IMR-90 (cell line): ENCODE results near the gene INPP4A. TPM values are rescaled to one million over a fixed set of nuclear protein-coding genes. Genes with fewer than 3 reads are reported as not detected.

Experiments
- ATAC-seq: fragments of 200-7000 bp; cut with Tn5 transposase; 2 replicates; pipeline ENCODE4 v1.9.1; 2020; ENCODE audit warnings: low read depth, mild to moderate bottlenecking, moderate library complexity
- BruUV-seq: library from RNA; stranded (reverse); fragments of 400-500 nt; replicated peaks from 2 replicates; lab custom pipeline; 2021; lab: Mats Ljungman, UMichigan
- CTCF ChIA-PET: fragments of 300-600 bp; formaldehyde crosslinking; extraction: SDS; loops from one replicate; lab custom pipeline; 2021; ENCODE audit warnings: antibody characterized with exemption; lab: Yijun Ruan, JAX
- POLR2A ChIA-PET: fragments of 300-600 bp; sonication (Branson Sonifier 250); formaldehyde crosslinking; loops from one replicate; lab custom pipeline; 2022; ENCODE audit warnings: antibody characterized with exemption; ENCODE audit not compliant: unreplicated experiment; lab: Charles Lee
- DNase-seq: peaks from one replicate; pipeline ENCODE4 v3.0.0; 2013
- H2AFZ ChIP-seq: replicated peaks from 2 replicates; pipeline ENCODE3; 2013; ENCODE audit warnings: low read length, mild to moderate bottlenecking; ENCODE audit not compliant: poor library complexity
- H2AK5ac ChIP-seq: 2 replicates; pipeline ENCODE4 v1.6.1; 2013; ENCODE audit warnings: low read depth, low read length, inconsistent platforms
- H2AK9ac ChIP-seq: replicated peaks from 2 replicates; pipeline ENCODE3; 2013; ENCODE audit warnings: mild to moderate bottlenecking, low read depth, low read length, moderate library complexity; ENCODE audit not compliant: poor library complexity
- H2BK120ac ChIP-seq: 2 replicates; pipeline ENCODE4 v1.6.1; 2013; ENCODE audit warnings: low read depth, low read length, inconsistent platforms
- H2BK15ac ChIP-seq: 3 replicates; pipeline ENCODE4 v1.6.1; 2013; ENCODE audit warnings: low read depth, low read length, inconsistent platforms
- H2BK20ac ChIP-seq: 2 replicates; pipeline ENCODE4 v1.6.1; 2013; ENCODE audit warnings: low read depth, mild to moderate bottlenecking, inconsistent platforms, low read length, moderate library complexity
- H2BK5ac ChIP-seq: 2 replicates; pipeline ENCODE4 v1.6.1; 2013; ENCODE audit warnings: mild to moderate bottlenecking, low read depth, low read length, inconsistent platforms; ENCODE audit not compliant: poor library complexity, severe bottlenecking
- H3K14ac ChIP-seq: replicated peaks from 2 replicates; pipeline ENCODE4 v1.6.1; 2013; ENCODE audit warnings: low read depth, low read length, inconsistent platforms
- H3K18ac ChIP-seq: 2 replicates; pipeline ENCODE4 v1.6.1; 2013; ENCODE audit warnings: low read depth, low read length, control low read depth
- H3K23ac ChIP-seq: 2 replicates; pipeline ENCODE4 v1.6.1; 2013; ENCODE audit warnings: low read depth, low read length, inconsistent platforms
- H3K27ac ChIP-seq: 2 replicates; pipeline ENCODE4 v1.5.1; 2013; ENCODE audit warnings: mild to moderate bottlenecking, control low read depth, low read length; ENCODE audit not compliant: insufficient read depth
- H3K27me3 ChIP-seq: 2 replicates; pipeline ENCODE4 v1.6.1; 2013; ENCODE audit warnings: low read length; ENCODE audit not compliant: control insufficient read depth, insufficient read depth
- H3K36me3 ChIP-seq: 2 replicates; pipeline ENCODE4 v1.6.1; 2013; ENCODE audit warnings: low read length, mixed read lengths; ENCODE audit not compliant: control insufficient read depth, insufficient read depth
- H3K4ac ChIP-seq: 2 replicates; pipeline ENCODE4 v1.6.1; 2013; ENCODE audit warnings: low read depth, low read length, inconsistent platforms
- H3K4me1 ChIP-seq: 2 replicates; pipeline ENCODE4 v1.6.1; 2013; ENCODE audit warnings: low read length, mixed read lengths; ENCODE audit not compliant: control insufficient read depth, insufficient read depth
- H3K4me2 ChIP-seq: 2 replicates; pipeline ENCODE4 v1.6.1; 2013; ENCODE audit warnings: low read depth, mild to moderate bottlenecking, control low read depth, low read length, moderate library complexity
- H3K4me3 ChIP-seq: 2 replicates; pipeline ENCODE4 v1.5.1; 2013; ENCODE audit warnings: low read depth, mild to moderate bottlenecking, control low read depth, low read length, moderate library complexity; ENCODE audit not compliant: insufficient read depth
- H3K56ac ChIP-seq: 2 replicates; pipeline ENCODE4 v1.6.1; 2013; ENCODE audit warnings: low read length, inconsistent platforms; ENCODE audit not compliant: insufficient read depth; ENCODE audit errors: extremely low read depth
- H3K79me1 ChIP-seq, 2 experiments: 2 replicates each; pipeline ENCODE4 v1.6.1; 2013; ENCODE audit warnings: low read length in 2 of 2, inconsistent platforms in 1 of 2, low read depth in 1 of 2
- H3K9ac ChIP-seq: 2 replicates; pipeline ENCODE4 v1.6.1; 2013; ENCODE audit warnings: low read depth, low read length, control low read depth
- H3K9me1 ChIP-seq: 2 replicates; pipeline ENCODE4 v1.6.1; 2013; ENCODE audit warnings: low read length, inconsistent platforms; ENCODE audit not compliant: insufficient read depth
- H3K9me3 ChIP-seq: 2 replicates; pipeline ENCODE4 v1.6.1; 2013; ENCODE audit warnings: low read length; ENCODE audit not compliant: control insufficient read depth, insufficient read depth
- H4K20me1 ChIP-seq: 2 replicates; pipeline ENCODE4 v1.6.1; 2013; ENCODE audit warnings: low read length, inconsistent platforms; ENCODE audit not compliant: insufficient read depth
- H4K5ac ChIP-seq: 2 replicates; pipeline ENCODE4 v1.6.1; 2013; ENCODE audit warnings: mild to moderate bottlenecking, low read depth, low read length, control low read depth
- H4K8ac ChIP-seq, 2 experiments: 2 replicates each; pipeline ENCODE4 v1.6.1; 2013; ENCODE audit warnings: low read depth in 2 of 2, low read length in 2 of 2, control low read depth in 1 of 2, inconsistent platforms in 1 of 2
- H4K91ac ChIP-seq: 2 replicates; pipeline ENCODE4 v1.6.1; 2013; ENCODE audit warnings: low read depth, low read length, inconsistent platforms; ENCODE audit not compliant: insufficient read depth
- BHLHE40 ChIP-seq: fragments of 150-350 bp; IDR thresholded peaks from 2 replicates; pipeline ENCODE4 v1.6.1; 2016; ENCODE audit warnings: mild to moderate bottlenecking, low read depth, low read length
- CHD1 ChIP-seq: IDR thresholded peaks from 2 replicates; pipeline ENCODE4 v1.6.1; 2012; ENCODE audit warnings: low read depth, low read length, improper control_type of control experiment
- FOS ChIP-seq: fragments of 150-350 bp; IDR thresholded peaks from 2 replicates; pipeline ENCODE4 v1.6.1; 2016; ENCODE audit warnings: low read depth, low read length
- MAFK ChIP-seq: IDR thresholded peaks from 2 replicates; pipeline ENCODE4 v1.6.1; 2012; ENCODE audit warnings: low read depth, low read length, improper control_type of control experiment
- MAZ ChIP-seq: IDR thresholded peaks from 2 replicates; pipeline ENCODE4 v1.6.1; 2012; ENCODE audit warnings: low read depth, mild to moderate bottlenecking, low read length, improper control_type of control experiment, moderate library complexity, borderline replicate concordance
- MXI1 ChIP-seq: IDR thresholded peaks from 2 replicates; pipeline ENCODE4 v1.6.1; 2012; ENCODE audit warnings: low read depth, mild to moderate bottlenecking, low read length, moderate library complexity, borderline replicate concordance
- NFE2L2 ChIP-seq: fragments of 150-350 bp; IDR thresholded peaks from 2 replicates; pipeline ENCODE4 v1.6.1; 2016; ENCODE audit warnings: low read depth, mild to moderate bottlenecking, low read length
- RCOR1 ChIP-seq: IDR thresholded peaks from 2 replicates; pipeline ENCODE4 v1.6.1; 2012; ENCODE audit warnings: mild to moderate bottlenecking, low read length, improper control_type of control experiment; ENCODE audit not compliant: insufficient replicate concordance
- RFX5 ChIP-seq: IDR thresholded peaks from 2 replicates; pipeline ENCODE4 v1.8.0; 2012; ENCODE audit warnings: low read depth, mild to moderate bottlenecking, low read length, moderate library complexity
- SMC3 ChIP-seq: fragments of 150-350 bp; IDR thresholded peaks from 2 replicates; pipeline ENCODE4 v1.6.1; 2016; ENCODE audit warnings: low read depth, mild to moderate bottlenecking, antibody characterized with exemption, low read length, moderate library complexity
- WGBS, 2 experiments: methylation state at CpG; one replicate each; pipeline versions ENCODE4 v1.1.5 to v1.1.7; 2013; ENCODE audit warnings: missing lambda C conversion rate in 2 of 2; ENCODE audit not compliant: insufficient read length in 1 of 2; ENCODE audit errors: extremely low coverage in 2 of 2; 5-methylcytosine and 5-hydroxymethylcytosine counted together
- dilution Hi-C: fragments of 300-500 bp; cut with HindIII; formaldehyde crosslinking; loops from one replicate; pipeline ENCODE4 v1.14.3; 2018; ENCODE audit warnings: low sequenced_read_pairs; ENCODE audit not compliant: unreplicated experiment
- in situ Hi-C: fragments of 300-500 bp; cut with MboI; formaldehyde crosslinking; loops from 3 replicates; pipeline ENCODE4 v1.14.3; 2019; ENCODE audit warnings: low sequenced_read_pairs, inconsistent platforms, mixed read lengths
- intact Hi-C: fragments of 100-400 bp; cut with micrococcal nuclease; formaldehyde crosslinking; loops from 2 replicates; pipeline ENCODE4 v1.10.0; 2022
- polyA plus RNA-seq, 3 experiments: library from polyadenylated mRNA; depleted of rRNA; stranded (reverse); fragments of >200 nt; gene quantifications; 2 replicates each; pipeline ENCODE4 v1.2.3, GENCODE V29; 2012; ENCODE audit warnings: low replicate concordance in 1 of 3
- total RNA-seq: library from RNA; depleted of rRNA; stranded (reverse); fragments of >200 nt; gene quantifications from 2 replicates; pipeline ENCODE4 v1.2.3, GENCODE V29; 2012
- TF ChIP-seq, protein P1 (sequence below): conservative IDR thresholded peaks from 2 replicates; pipeline ENCODE4 v1.5.1; 2012; ENCODE audit warnings: mild to moderate bottlenecking, low read depth, low read length, improper control_type of control experiment
- TF ChIP-seq, protein P2 (sequence below): fragments of 150-350 bp; IDR thresholded peaks from 2 replicates; pipeline ENCODE4 v1.6.1; 2016; ENCODE audit warnings: low read depth, mild to moderate bottlenecking, low read length, moderate library complexity, borderline replicate concordance

The INPP4A gene
- total and polyA plus RNA-seq, 2 of the 4 experiments (the other 2 are of a cell fraction): 14.5 to 27.1 TPM

DNA sequence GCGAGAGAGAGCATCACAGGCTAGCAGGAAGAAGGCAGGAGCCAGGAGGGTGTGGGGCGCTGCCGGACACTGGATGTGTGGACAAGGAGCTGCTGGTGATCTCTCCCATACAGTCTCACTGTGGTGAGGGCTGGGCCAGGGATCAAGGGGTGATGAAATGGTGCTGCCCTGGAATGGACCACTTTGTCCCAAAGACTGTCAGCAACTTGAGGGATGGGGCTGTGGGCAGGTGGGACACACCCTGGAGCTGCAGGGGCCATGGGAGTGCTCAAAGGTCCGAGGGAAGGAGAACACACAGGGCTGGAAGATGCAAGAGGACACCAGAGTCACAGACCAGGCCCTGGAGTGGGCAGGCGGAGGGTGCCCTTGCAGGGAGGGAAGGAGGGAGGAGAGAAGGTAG is 125.7 kb downstream of the INPP4A start:
- Histone ChIP-seq H3K4ac (no peak overlapping the region), H3K9ac (no peak overlapping the region), H2AK5ac (no peak overlapping the region), H3K4me1 (0 out of 2 replicates have a peak, but pooled peaks cover 3% of the 10 kb centered on the region), H3K14ac (no peak overlapping the region), H4K5ac (no peak overlapping the region), H3K23ac (no peak overlapping the region), H3K4me3 (no peak overlapping the region), H3K36me3 (peaks cover 35% of the 10 kb centered on the region), H3K79me1 (no peaks in the 10 kb centered on the region; a peak in 1 of 4 replicates), H2BK20ac (no peak overlapping the region), H3K4me2 (no peak overlapping the region), H3K9me3 (no peaks in the 10 kb centered on the region), H4K8ac (no peak overlapping the region), H3K27ac (no peak overlapping the region), H3K9me1 (peaks cover 14% of the 10 kb centered on the region), H2BK120ac (no peak overlapping the region), H2BK5ac (no peak overlapping the region), H3K18ac (no peak overlapping the region), H2AFZ (no peak overlapping the region), H4K20me1 (peaks cover 4% of the 10 kb centered on the region; the same call in 1 of the 2 replicates), H2BK15ac (no peak overlapping the region), H2AK9ac (no peak overlapping the region), H3K56ac (no peak overlapping the region), H4K91ac (no peak overlapping the region), H3K27me3 (no peaks in the 10 kb centered on the region)
- DNase-seq (no peak), ATAC-seq (no peak)
- ChIA-PET CTCF (no interaction called here), POLR2A (no interaction called here)
- WGBS, 2 experiments: 100% methylated on average over 1 of the region's 5 CpGs; no CpG with 5 or more reads in 1 of the 2 experiments
- TF ChIP-seq MXI1: no peak
- no peak for TF ChIP-seq SMC3
- TF ChIP-seq MAFK: no peak
- TF ChIP-seq MAZ: no peak
- no peak for TF ChIP-seq BHLHE40
- TF ChIP-seq, protein P1, sequence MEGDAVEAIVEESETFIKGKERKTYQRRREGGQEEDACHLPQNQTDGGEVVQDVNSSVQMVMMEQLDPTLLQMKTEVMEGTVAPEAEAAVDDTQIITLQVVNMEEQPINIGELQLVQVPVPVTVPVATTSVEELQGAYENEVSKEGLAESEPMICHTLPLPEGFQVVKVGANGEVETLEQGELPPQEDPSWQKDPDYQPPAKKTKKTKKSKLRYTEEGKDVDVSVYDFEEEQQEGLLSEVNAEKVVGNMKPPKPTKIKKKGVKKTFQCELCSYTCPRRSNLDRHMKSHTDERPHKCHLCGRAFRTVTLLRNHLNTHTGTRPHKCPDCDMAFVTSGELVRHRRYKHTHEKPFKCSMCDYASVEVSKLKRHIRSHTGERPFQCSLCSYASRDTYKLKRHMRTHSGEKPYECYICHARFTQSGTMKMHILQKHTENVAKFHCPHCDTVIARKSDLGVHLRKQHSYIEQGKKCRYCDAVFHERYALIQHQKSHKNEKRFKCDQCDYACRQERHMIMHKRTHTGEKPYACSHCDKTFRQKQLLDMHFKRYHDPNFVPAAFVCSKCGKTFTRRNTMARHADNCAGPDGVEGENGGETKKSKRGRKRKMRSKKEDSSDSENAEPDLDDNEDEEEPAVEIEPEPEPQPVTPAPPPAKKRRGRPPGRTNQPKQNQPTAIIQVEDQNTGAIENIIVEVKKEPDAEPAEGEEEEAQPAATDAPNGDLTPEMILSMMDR: no peak
- TF ChIP-seq CHD1: no peak
- TF ChIP-seq, protein P2, sequence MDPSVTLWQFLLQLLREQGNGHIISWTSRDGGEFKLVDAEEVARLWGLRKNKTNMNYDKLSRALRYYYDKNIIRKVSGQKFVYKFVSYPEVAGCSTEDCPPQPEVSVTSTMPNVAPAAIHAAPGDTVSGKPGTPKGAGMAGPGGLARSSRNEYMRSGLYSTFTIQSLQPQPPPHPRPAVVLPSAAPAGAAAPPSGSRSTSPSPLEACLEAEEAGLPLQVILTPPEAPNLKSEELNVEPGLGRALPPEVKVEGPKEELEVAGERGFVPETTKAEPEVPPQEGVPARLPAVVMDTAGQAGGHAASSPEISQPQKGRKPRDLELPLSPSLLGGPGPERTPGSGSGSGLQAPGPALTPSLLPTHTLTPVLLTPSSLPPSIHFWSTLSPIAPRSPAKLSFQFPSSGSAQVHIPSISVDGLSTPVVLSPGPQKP: no peak
- no peak for TF ChIP-seq NFE2L2
- no peak for TF ChIP-seq RCOR1
- TF ChIP-seq FOS: no peak
- no peak for TF ChIP-seq RFX5
- intact Hi-C loops: no loop called here
- BruUV-seq: no TSS peak
- dilution Hi-C loops: no loop called here
- in situ Hi-C loops: no loop called here
